VCaP (cell line): ENCODE results near the gene OR1M1.
"Not testable (repeated sequence)": the region's sequence is repeated elsewhere in the genome, so short reads cannot be mapped to it uniquely, and the experiment has no call there.

Experiments used
- H3K27ac ChIP-seq: fragments of 450-650 bp; 2 replicates; pipeline ENCODE4 v1.5.1; 2017
- TF ChIP-seq, protein P1 (sequence below): fragments of 450-650 bp; conservative IDR thresholded peaks from 2 replicates; pipeline ENCODE4 v1.5.1; 2017; ENCODE audit warnings: mild to moderate bottlenecking, moderate library complexity

The OR1M1 gene

DNA sequence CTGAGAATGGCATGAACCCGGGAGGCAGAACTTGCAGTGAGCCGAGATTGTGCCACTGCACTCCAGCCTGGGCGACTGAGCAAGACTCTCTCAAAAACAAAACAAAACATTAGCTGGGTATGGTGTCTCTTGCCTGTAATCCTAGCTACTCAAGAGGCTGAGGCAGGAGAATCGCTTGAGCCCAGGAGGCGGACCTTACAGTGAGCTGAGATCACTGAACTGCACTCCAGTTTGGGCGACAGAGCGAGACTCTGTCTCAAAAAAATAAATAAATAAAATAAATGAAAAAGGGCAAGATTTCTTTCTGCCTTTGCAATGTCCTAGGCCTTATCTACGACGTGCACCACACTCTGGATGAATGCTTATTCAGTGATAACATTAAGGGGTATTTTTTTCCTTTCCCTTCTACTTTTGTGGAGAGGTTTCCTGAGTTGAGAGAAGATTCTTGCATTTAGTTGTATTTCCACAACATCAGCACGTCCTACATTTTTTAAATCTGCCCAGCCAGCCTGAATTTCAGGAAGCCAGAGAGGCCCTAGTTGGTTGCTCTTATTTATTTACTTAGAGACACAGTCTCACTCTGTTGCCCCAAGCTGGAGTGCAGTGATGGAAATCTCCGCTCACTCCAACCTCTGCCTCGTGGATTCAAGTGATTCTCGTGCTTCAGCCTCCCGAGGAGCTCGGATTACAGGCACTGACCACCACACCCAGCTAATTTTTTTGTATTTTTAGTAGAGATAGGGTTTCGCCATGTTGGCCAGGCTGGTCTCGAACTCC is 26.1 kb upstream of the OR1M1 start:
- TF ChIP-seq, protein P1, sequence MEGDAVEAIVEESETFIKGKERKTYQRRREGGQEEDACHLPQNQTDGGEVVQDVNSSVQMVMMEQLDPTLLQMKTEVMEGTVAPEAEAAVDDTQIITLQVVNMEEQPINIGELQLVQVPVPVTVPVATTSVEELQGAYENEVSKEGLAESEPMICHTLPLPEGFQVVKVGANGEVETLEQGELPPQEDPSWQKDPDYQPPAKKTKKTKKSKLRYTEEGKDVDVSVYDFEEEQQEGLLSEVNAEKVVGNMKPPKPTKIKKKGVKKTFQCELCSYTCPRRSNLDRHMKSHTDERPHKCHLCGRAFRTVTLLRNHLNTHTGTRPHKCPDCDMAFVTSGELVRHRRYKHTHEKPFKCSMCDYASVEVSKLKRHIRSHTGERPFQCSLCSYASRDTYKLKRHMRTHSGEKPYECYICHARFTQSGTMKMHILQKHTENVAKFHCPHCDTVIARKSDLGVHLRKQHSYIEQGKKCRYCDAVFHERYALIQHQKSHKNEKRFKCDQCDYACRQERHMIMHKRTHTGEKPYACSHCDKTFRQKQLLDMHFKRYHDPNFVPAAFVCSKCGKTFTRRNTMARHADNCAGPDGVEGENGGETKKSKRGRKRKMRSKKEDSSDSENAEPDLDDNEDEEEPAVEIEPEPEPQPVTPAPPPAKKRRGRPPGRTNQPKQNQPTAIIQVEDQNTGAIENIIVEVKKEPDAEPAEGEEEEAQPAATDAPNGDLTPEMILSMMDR: no peak
- H3K27ac ChIP-seq: no peak overlapping the region

DNA sequence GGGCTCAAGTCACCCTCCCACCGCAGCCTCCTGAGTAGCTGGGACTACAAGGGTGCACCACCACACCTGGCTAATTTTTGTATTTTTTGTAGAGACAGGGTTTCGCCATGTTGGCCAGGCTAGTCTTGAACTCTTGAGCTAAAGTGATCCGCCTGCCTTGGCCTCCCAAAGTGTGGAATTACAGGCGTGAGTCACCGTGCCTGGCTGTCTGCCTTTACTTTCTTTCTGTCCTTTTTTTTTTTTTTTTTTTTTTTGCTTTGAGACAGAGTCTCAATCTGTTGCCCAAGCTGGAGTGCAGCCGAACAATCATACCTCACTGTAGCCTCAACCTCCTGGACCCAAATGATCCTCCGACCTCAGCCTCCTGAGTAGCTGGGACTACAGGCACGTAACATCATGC is 25.0 kb upstream of the OR1M1 start:
- TF ChIP-seq, protein P1: no peak
- H3K27ac ChIP-seq: no peak overlapping the region

DNA sequence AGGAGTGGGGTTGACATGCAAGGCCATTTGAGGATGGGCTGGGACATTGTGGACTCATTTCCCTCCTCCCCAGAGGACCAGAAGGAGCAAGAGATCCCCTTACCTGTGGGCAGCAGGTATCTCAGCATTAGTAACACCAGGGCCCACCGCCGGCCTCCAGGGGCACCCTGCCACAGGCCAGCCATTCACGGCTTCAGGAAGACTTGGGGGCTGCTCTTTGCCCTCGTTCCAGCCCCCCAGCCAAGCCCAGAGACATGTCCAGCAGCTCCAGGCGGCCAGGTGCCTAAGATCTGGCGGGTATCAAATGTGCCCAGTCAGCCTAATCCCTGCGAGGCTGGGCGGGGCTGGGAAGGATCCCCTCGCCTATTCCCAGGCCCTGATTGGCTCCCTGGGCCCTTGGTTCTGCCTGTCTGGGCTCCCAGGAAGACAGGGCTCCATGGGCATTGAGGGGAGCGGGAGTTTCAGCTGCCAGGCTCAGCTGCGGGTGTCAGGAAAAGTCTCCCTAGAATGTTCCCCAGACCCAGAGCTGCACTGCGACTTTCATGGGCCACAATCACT is 21.3 kb upstream of the OR1M1 start:
- no peak overlapping the region for H3K27ac ChIP-seq
- TF ChIP-seq, protein P1: no peak

DNA sequence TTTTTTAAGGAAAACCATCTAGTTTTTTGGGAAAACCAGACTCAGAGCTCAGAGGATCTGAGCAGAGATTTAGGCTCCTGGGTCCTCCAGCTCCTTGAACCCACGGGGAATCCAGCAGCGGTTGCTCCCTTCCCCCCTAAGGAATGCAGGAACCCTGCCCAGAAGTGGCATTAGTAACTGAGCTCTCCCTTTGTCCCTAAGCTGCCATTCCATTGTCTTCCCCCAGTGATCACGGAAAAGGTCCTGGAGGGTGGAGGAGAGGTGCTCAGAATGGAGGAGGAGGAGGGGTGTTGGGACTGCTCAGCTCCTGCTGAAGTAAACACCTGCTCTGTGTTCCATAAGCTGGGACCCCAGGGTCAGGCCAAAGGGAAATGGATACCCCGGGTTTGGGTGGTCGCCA is 16.8 kb upstream of the OR1M1 start:
- TF ChIP-seq, protein P1: no peak
- H3K27ac ChIP-seq: no peak overlapping the region

DNA sequence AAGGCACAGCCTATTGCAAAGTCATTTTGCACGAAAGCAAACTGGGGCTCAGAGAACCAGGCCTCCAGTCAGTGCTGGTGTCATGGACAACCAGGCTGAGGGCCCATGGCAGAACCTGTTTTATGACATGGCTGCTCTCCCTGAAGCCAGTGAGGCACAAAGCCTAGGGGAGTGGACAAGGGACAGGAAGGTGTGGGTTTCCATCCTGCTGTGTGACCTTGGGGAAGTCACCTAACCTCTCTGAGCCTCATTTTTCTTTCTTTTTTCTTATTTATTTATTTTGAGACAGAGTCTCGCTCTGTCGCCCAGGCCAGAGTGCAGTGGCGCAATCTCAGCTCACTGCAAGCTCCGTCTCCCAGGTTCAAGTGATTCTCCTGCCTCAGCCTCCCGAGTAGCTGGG is 15.1 kb upstream of the OR1M1 start:
- H3K27ac ChIP-seq: not testable (repeated sequence)

DNA sequence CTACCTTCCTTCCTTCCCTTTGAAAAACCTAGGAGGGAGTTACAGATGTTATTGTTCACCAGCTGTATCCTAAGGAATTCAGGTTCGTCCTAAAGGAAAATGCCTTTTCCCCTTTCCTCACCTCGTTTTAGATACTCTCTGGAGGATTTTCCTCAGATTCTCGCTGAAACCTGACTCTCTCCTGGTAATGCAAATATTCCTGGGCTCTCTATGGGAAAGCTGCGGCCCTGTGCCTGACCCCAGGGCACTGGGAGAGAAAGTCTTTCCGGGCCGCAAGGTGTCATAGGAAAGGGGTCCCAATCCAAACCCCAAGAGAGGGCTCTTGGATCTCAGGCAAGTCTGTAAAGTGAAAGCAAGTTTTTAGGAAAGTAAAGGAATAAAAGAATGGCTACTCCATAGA is 13.1 kb upstream of the OR1M1 start:
- TF ChIP-seq, protein P1: no peak
- H3K27ac ChIP-seq: no peak overlapping the region

DNA sequence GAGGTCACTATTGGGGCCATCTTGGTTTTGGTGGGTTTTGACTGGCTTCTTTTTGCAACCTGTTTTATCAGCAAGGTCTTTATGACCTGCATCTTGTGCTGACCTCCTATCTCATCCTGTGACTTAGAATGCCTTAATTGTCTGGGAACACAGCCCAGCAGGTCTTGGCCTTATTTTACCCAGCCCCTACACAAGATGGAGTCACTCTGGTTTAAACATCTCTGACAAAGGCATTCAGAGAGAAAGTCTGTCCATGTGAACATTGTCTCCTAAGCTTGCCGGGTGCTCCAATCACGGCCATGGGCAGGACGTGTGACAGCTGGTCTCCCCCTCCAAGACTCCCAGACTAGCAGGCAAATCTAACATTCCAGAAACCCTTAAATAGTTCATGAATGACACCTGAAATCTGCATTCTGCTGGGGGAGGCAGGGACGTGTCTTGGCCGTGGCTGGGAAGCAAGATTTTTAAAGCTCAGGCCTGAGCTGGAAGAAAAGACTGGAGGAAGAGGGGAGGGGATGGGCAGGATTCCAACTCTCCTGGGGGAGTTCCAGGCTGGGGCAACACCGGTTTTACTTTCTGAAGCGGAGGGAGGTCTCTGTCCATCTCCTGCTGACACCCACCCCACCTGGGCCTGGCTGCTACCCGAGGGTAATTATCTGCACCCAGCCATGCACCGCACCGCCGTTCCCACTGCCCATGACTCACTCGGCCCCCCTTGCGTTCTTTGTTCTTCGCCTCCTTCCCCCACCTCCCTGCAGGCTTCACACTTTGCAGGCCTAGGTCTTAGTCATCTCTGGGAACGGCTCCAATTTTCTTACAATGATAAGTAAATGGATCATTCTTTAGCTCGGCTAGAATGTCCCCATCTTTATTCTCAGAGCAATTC is 11.6 kb upstream of the OR1M1 start:
- H3K27ac ChIP-seq: no peak overlapping the region
- TF ChIP-seq, protein P1: no peak
